HCT116 (cell line): ENCODE measurements around the gene VSTM2L. TPM values are rescaled to one million over a fixed set of nuclear protein-coding genes. Genes with fewer than 3 reads are reported as not detected.

Source experiments
- ATAC-seq: fragments of 200-7000 bp; cut with Tn5 transposase; 2 replicates; pipeline ENCODE4 v1.9.1; 2020; ENCODE audit warnings: mild to moderate bottlenecking, moderate library complexity
- BruUV-seq: library from RNA; stranded (reverse); fragments of 400-500 nt; replicated peaks from 2 replicates; lab custom pipeline; 2021; lab: Mats Ljungman, UMichigan
- CTCF ChIA-PET: fragments of 300-600 bp; sonication (Branson Sonifier 250); formaldehyde crosslinking; loops from one replicate; lab custom pipeline; 2021; ENCODE audit warnings: antibody characterized with exemption; lab: Charles Lee
- POLR2A ChIA-PET: fragments of 300-600, 350-600 bp; sonication (Branson Sonifier 250); formaldehyde crosslinking; loops from one replicate; lab custom pipeline; 2021; ENCODE audit warnings: antibody characterized with exemption; lab: Charles Lee
- RAD21 ChIA-PET, 2 experiments: fragments of 300-600 bp; sonication (Branson Sonifier 250); formaldehyde crosslinking; loops; one replicate each; lab custom pipeline; 2023; ENCODE audit warnings: low total read pairs in 2 of 2; ENCODE audit not compliant: uncharacterized antibody in 2 of 2, unreplicated experiment in 2 of 2, low non-redundant PET in 1 of 2; lab: Charles Lee
- DNase-seq: peaks from one replicate; pipeline ENCODE4 v3.0.0-alpha.2; 2010; ENCODE audit warnings: low read depth, low spot score
- H2AFZ ChIP-seq: fragments of 200-600 bp; shearing (Covaris generic), sonication (generic); 2 replicates; pipeline ENCODE4 v1.6.1; 2017; ENCODE audit warnings: low read depth, mixed run types, mixed read lengths, antibody characterized with exemption, low read length; ENCODE audit not compliant: poor library complexity, severe bottlenecking
- H3K27ac ChIP-seq: 2 replicates; pipeline ENCODE4 v1.5.1; 2012; ENCODE audit warnings: low read depth, low read length
- H3K27me3 ChIP-seq: fragments of 200-600 bp; sonication (generic); 2 replicates; pipeline ENCODE4 v1.6.1; 2016; ENCODE audit warnings: mixed run types, low read length, mixed read lengths; ENCODE audit not compliant: insufficient read depth
- H3K36me3 ChIP-seq, 2 experiments: fragments of 200-500 bp in 1 of 2; fragments of 200-600 bp in 1 of 2; sonication (Bioruptor generic) in 1 of 2; sonication (generic) in 1 of 2; 2 replicates each; pipeline versions ENCODE4 v1.5.1 to v1.6.1; 2014 to 2016; ENCODE audit warnings: low read length in 2 of 2, inconsistent platforms in 1 of 2, mixed read lengths in 1 of 2, mixed run types in 1 of 2; ENCODE audit not compliant: insufficient read depth in 2 of 2, control insufficient read depth in 1 of 2
- H3K4me1 ChIP-seq, 2 experiments: fragments of 200-600 bp in 1 of 2; sonication (generic) in 1 of 2; 2 replicates each; pipeline versions ENCODE4 v1.5.1 to v1.6.1; 2012 to 2017; ENCODE audit warnings: low read length in 2 of 2, inconsistent platforms in 1 of 2, mild to moderate bottlenecking in 1 of 2, mixed read lengths in 1 of 2, mixed run types in 1 of 2, moderate library complexity in 1 of 2; ENCODE audit not compliant: insufficient read depth in 2 of 2, control insufficient read depth in 1 of 2
- H3K4me2 ChIP-seq: fragments of 200-600 bp; sonication (generic); 2 replicates; pipeline ENCODE4 v1.6.1; 2017; ENCODE audit warnings: mixed run types, low read length, mixed read lengths
- H3K4me3 ChIP-seq, 2 experiments: fragments of 200-600 bp in 1 of 2; sonication (generic) in 1 of 2; replicated peaks in 1 of 2; 2 replicates each; pipeline ENCODE4 v1.5.1; 2011 to 2016; ENCODE audit warnings: low read length in 2 of 2, control low read depth in 1 of 2, low read depth in 1 of 2, mild to moderate bottlenecking in 1 of 2, mixed read lengths in 1 of 2, mixed run types in 1 of 2
- H3K79me2 ChIP-seq: fragments of 200-600 bp; sonication (generic); 2 replicates; pipeline ENCODE4 v1.6.1; 2017; ENCODE audit warnings: mild to moderate bottlenecking, mixed run types, low read length, moderate library complexity, mixed read lengths; ENCODE audit not compliant: insufficient read depth
- H3K9ac ChIP-seq: fragments of 200-600 bp; sonication (generic); 2 replicates; pipeline ENCODE4 v1.6.1; 2016; ENCODE audit warnings: low read length, mixed read lengths
- H3K9me2 ChIP-seq: fragments of 200-600 bp; sonication (generic), shearing (Covaris generic); 2 replicates; pipeline ENCODE4 v1.6.1; 2017; ENCODE audit warnings: mixed run types, mild to moderate bottlenecking, moderate library complexity; ENCODE audit not compliant: insufficient read depth
- H3K9me3 ChIP-seq, 2 experiments: fragments of 200-500 bp in 1 of 2; fragments of 200-600 bp in 1 of 2; sonication (Bioruptor generic) in 1 of 2; sonication (generic) in 1 of 2; 2 replicates each; pipeline ENCODE4 v1.6.1; 2014 to 2017; ENCODE audit warnings: low read length in 2 of 2, mixed read lengths in 2 of 2, inconsistent platforms in 1 of 2, low read depth in 1 of 2, mild to moderate bottlenecking in 1 of 2, mixed run types in 1 of 2, moderate library complexity in 1 of 2; ENCODE audit not compliant: control insufficient read depth in 1 of 2, insufficient read depth in 1 of 2
- H4K20me1 ChIP-seq: fragments of 200-600 bp; sonication (generic), shearing (Covaris generic); 2 replicates; pipeline ENCODE4 v1.6.1; 2017; ENCODE audit warnings: mixed run types, mild to moderate bottlenecking, moderate library complexity; ENCODE audit not compliant: insufficient read depth
- CBX3 ChIP-seq: IDR thresholded peaks from 2 replicates; pipeline ENCODE4 v1.6.1; 2012; ENCODE audit warnings: low read depth
- CEBPB ChIP-seq: IDR thresholded peaks from 2 replicates; pipeline ENCODE4 v1.6.1; 2012; ENCODE audit warnings: low read depth
- CTCF ChIP-seq, 3 experiments: fragments of 200-600 bp in 1 of 3; sonication (generic) in 1 of 3; IDR thresholded peaks in 2 of 3; conservative IDR thresholded peaks in 1 of 3; 2 replicates each; pipeline ENCODE4 v1.5.1; 2012 to 2017; ENCODE audit warnings: low read depth in 2 of 3, low read length in 2 of 3, antibody characterized with exemption in 1 of 3, borderline replicate concordance in 1 of 3, control low read depth in 1 of 3, mild to moderate bottlenecking in 1 of 3, mixed read lengths in 1 of 3, mixed run types in 1 of 3, moderate library complexity in 1 of 3; ENCODE audit not compliant: insufficient read depth in 1 of 3
- EGR1 ChIP-seq: IDR thresholded peaks from 2 replicates; pipeline ENCODE4 v1.6.1; 2012; ENCODE audit warnings: low read depth
- ELF1 ChIP-seq: IDR thresholded peaks from 2 replicates; pipeline ENCODE4 v1.6.1; 2012; ENCODE audit warnings: low read depth, borderline replicate concordance
- EZH2phosphoT487 ChIP-seq: fragments of 200-600 bp; IDR thresholded peaks from 2 replicates; pipeline ENCODE4 v1.6.1; 2018; ENCODE audit warnings: antibody characterized with exemption, borderline replicate concordance
- FOSL1 ChIP-seq: IDR thresholded peaks from 2 replicates; pipeline ENCODE4 v1.6.1; 2012; ENCODE audit warnings: low read depth
- JUND ChIP-seq: IDR thresholded peaks from 2 replicates; pipeline ENCODE4 v1.6.1; 2012
- POLR2AphosphoS5 ChIP-seq: IDR thresholded peaks from 2 replicates; pipeline ENCODE4 v1.6.1; 2011; ENCODE audit warnings: mild to moderate bottlenecking, low read depth, low read length, moderate library complexity
- REST ChIP-seq: IDR thresholded peaks from 2 replicates; pipeline ENCODE4 v1.6.1; 2012; ENCODE audit warnings: low read depth
- SIN3A ChIP-seq: IDR thresholded peaks from 2 replicates; pipeline ENCODE4 v1.6.1; 2012; ENCODE audit warnings: low read depth
- SRF ChIP-seq: IDR thresholded peaks from 2 replicates; pipeline ENCODE4 v1.6.1; 2012; ENCODE audit warnings: low read depth
- TCF7L2 ChIP-seq: IDR thresholded peaks from 2 replicates; pipeline ENCODE4 v1.7.0; 2011; ENCODE audit warnings: borderline replicate concordance, inconsistent platforms; ENCODE audit not compliant: insufficient read depth, insufficient read length; ENCODE audit errors: extremely low read depth
- YY1 ChIP-seq: IDR thresholded peaks from 2 replicates; pipeline ENCODE4 v1.6.1; 2011; ENCODE audit warnings: low read length, low read depth, moderate library complexity, mild to moderate bottlenecking; ENCODE audit not compliant: insufficient replicate concordance; ENCODE audit errors: extremely low read depth
- ZNF274 ChIP-seq: fragments of 200-500 bp; sonication (Bioruptor generic); IDR thresholded peaks from 2 replicates; pipeline ENCODE4 v1.6.1; 2014; ENCODE audit warnings: mild to moderate bottlenecking, low read depth, low read length, inconsistent platforms
- intact Hi-C: fragments of 100-400 bp; cut with micrococcal nuclease; formaldehyde crosslinking; loops from 2 replicates; pipeline ENCODE4 v1.10.0; 2022
- total RNA-seq: library from RNA; stranded (reverse); gene quantifications from one replicate; pipeline ENCODE4 v1.2.1, GENCODE V29; 2021; ENCODE audit not compliant: unreplicated experiment
- TF ChIP-seq, protein P1 (sequence below): IDR thresholded peaks from 2 replicates; pipeline ENCODE4 v1.6.1; 2012

Gene VSTM2L
- total RNA-seq, 1 experiment from 2014 or later, result 0.69 TPM

DNA sequence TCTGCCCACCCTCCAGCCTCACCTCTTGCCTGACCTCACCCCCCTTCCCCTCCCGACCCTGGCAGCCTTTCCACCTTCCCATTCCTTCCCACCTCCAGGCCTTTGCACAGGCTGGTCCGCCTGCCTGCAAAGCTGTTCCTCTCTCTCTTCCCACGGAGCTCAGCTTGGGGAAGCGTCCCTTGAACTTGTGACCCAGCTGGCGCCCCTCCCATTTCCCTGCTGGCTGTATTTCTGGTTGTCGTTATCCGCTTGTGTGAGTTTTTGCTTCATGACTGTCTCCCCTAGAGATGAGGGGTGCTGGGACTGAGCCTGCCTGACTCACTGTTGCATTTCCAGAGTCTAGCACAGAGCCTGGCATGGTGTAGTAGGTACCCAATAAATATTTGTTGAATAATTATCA lies 32.5 kb downstream of the VSTM2L start:
- H3K9ac ChIP-seq, result no peak overlapping the region
- no peaks in the 10 kb centered on the region for H3K79me2 ChIP-seq
- no peak overlapping the region for H3K27ac ChIP-seq
- H3K27me3 ChIP-seq, result peaks cover 2% of the 10 kb centered on the region; the same call in 1 of the 2 replicates
- no peak overlapping the region for H2AFZ ChIP-seq
- no peaks in the 10 kb centered on the region for H3K9me3 ChIP-seq
- H3K9me2 ChIP-seq, result no peaks in the 10 kb centered on the region
- CTCF ChIA-PET, result no interaction called here
- H3K36me3 ChIP-seq, result no peaks in the 10 kb centered on the region
- no peak overlapping the region for H3K4me2 ChIP-seq
- intact Hi-C loops, result no loop called here
- ATAC-seq (no peak), DNase-seq (no peak)
- no TSS peak for BruUV-seq
- no peak overlapping the region for H3K4me3 ChIP-seq
- RAD21 ChIA-PET, result no interaction called here
- no peaks in the 10 kb centered on the region for H3K4me1 ChIP-seq
- TF ChIP-seq CTCF (IDR thresholded peaks at IDR 0.05 in 2 of 3, conservative IDR thresholded peaks at IDR 0.05 in 1 of 3; ENCODE audit: borderline replicate concordance in 1 of 3, insufficient read depth in 1 of 3, low read depth in 2 of 3, low read length in 2 of 3) (no peak), ZNF274 (no peak), CBX3 (no peak), EGR1 (no peak), REST (no peak), FOSL1 (no peak), SIN3A (no peak), YY1 (no peak), SRF (no peak), ELF1 (no peak), TCF7L2 (no peak), EZH2phosphoT487 (no peak), JUND (no peak), CEBPB (no peak), POLR2AphosphoS5 (no peak)
- TF ChIP-seq, protein P1, sequence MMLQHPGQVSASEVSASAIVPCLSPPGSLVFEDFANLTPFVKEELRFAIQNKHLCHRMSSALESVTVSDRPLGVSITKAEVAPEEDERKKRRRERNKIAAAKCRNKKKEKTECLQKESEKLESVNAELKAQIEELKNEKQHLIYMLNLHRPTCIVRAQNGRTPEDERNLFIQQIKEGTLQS, result no peak
- no peaks in the 10 kb centered on the region for H4K20me1 ChIP-seq
- POLR2A ChIA-PET, result no interaction called here
